K562 (cell line): ENCODE data around the gene DOCK6.

Experiments
- FOS ChIP-seq: IDR thresholded peaks from 3 replicates; pipeline ENCODE4 v1.6.1; 2011; ENCODE audit not compliant: insufficient read length; ENCODE audit errors: extremely low read depth
- HNRNPH1 ChIP-seq: fragments of 200-400 bp; formaldehyde crosslinking; optimal IDR thresholded peaks from 2 replicates; pipeline ENCODE3; 2017; ENCODE audit warnings: low read depth, mild to moderate bottlenecking, low read length, moderate library complexity

GRCh38 chr19:11179716-11180297 is 82.5 kb downstream of the DOCK6 start:
- TF ChIP-seq FOS, result no peak
- TF ChIP-seq HNRNPH1, result no peak
